Activated CD4-positive, alpha-beta T cell treated with anti-CD3 and anti-CD28 coated beads, Interleukin-2, amount 50 U/mL, for 24 hours (primary cell): ENCODE measurements around the gene TIMP2.
"Not testable (repeated sequence)": the region's sequence is repeated elsewhere in the genome, so short reads cannot be mapped to it uniquely, and the experiment has no call there.

Source experiments
- DNase-seq, 2 donors: peaks; one replicate each; pipeline ENCODE4 v3.0.0-alpha.2; 2020; ENCODE audit warnings: low read depth in 1 of 2, low spot score in 1 of 2

TIMP2 gene

DNA sequence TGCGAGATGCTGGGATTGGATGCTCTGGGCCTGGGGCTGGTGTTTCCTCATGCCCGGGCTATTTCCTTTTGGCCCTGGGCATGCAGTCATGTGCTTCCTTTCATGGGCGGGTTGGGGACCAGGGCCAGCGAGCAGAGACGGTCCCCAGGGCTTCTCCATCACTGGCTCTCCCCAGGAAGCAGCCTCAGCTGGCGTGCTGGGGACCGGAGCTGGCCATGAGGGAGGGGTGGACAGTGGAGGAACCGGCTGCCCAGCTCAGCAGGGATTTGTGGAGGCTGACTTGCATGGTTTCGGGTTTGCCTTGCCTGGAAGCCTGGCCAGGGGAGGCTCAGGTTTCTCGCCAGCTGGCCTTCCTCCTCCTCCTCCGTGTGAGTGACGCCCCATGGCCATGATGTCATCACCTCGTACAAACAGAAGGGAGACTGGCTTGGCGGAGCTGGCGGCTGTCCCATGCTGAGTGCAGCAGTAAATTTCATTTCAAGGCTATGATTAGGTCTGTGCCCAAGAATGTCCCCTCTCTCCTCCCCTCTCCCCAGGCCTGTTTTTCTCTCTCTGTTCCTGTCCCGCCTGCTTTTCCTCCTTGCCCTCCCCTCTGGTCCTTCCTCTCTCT is 8.9 kb upstream of the TIMP2 start:
- no peak for DNase-seq

DNA sequence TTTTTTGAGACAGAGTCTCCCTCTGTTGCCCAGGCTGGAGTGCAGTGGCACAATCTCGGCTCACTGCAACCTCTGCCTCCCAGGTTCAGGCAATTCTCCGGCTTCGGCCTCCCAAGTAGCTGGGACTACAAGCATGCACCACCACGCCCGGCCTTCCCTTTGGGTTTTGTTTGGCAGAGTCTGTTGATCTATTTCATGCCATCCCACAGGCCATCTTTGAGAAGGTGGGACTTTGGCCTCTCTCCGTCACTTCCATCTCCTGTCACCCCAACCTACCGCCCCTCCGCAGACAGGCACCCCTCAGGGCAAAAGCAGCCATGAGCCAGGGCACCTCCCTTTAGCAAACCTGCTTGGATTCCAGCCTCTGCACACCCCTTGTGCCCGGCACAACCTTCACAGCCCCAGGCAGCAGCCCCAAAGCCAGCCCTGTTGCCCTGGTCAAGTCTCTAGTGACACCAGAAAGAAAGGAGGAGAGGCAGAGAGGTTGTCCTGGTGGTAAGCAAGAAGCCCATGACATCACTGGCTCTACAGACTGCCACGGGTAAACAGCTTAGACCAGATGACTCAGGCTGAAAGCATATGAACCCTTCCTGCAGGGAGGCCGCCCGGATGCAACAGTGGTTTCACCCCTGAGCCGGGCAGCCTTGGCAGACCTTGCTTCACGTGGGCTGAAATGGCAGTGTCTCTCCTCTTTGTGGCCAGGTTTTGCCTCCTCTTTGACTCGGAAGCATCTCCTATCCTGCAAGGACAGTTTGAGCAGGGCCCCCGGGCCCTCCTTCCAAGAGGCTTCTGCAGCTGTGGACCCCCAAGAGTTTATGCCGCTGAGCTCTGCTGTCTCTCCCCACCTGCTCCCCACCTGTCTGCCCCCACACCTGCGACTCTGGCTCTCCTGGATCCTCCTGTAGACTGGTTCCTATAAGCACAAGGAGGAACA is 8.1 kb upstream of the TIMP2 start:
- DNase-seq: no peak

DNA sequence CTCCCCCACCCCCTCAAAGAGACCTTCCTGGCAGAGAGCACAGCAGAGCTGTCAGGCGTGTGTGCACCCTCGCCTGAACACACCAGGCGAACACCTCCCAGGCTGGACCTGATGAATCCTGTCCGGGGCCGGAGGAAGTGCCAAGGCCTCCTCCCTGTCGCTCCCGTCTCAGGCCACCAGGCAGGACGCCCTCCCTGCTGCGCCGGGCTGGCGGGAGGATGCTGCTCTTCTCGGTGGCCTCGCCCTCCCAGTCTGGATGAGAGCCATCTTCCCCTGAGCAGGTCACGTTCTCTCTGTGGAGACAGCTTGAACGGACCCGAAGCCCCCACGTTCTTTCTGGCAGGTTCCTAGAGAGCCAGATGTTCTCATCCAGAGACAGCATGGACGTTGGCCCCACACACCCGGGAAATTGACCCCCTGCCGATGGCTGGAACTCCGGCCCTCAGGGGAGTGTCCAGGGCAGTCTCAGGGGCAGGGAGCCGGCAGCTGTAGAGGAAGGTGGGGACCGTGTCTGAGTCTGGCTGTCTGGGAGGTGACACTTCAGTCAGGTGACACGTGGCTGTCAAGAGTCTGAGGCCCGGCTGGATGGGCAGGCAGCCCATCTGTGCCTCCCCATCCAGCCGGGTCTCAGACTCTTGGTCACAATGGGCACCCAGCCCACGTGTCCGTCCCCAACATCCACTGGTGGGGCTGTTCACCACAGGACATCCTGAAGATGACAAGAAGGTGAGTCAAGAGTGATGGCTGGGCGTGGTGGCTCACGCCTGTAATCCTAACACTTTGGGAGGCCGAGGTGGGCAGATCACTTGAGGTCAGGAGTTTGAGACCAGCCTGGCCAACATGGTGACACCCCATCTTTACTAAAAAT is 5.0 kb upstream of the TIMP2 start:
- no peak for DNase-seq

DNA sequence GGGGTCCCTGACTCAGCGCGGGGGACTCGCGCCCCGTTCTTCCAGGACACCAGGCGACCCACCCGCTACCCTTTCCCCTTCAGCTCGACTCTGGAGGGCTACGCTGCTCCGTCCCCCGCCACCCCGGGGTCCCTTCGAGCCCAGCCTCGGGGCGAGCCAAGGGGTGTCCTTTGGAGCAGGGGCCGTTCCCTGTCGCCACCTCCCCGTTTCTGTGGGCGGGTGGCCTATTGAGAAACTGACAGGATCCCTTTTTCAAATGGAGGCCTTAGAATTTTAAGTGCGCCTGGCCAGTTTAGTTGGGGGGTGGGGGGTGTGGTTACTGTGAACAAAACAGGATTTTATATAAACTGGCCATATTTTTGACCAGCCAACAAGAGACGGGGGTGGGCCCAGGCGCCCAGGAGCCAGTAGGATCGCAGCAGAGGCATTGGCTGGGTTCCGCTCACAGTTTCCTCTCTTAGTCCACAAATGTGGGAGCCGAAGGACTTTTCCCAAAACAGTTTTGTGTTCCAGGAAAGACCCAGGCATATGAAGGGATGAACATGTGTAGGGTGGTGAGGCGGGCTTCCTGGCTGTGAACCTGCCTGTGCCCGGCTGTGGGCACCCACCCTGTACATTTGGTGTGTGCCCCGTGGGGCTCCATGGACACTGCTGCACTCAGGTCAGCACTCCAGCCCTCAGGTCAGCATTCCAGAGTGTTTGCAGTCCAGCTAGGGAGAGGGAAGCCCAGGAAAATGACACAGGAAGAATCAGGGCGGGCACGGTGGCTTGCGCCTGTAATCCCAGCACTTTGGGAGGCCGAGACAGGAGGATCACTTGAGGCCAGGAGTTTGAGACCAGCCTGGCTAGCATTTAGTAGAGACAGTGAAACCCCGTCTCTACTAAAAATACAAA is 722 bp upstream of the TIMP2 start:
- no peak for DNase-seq

- no peak for DNase-seq
Observed at GRCh38 chr17:78924481-78925151, 571 bp downstream of the TIMP2 start.

DNA sequence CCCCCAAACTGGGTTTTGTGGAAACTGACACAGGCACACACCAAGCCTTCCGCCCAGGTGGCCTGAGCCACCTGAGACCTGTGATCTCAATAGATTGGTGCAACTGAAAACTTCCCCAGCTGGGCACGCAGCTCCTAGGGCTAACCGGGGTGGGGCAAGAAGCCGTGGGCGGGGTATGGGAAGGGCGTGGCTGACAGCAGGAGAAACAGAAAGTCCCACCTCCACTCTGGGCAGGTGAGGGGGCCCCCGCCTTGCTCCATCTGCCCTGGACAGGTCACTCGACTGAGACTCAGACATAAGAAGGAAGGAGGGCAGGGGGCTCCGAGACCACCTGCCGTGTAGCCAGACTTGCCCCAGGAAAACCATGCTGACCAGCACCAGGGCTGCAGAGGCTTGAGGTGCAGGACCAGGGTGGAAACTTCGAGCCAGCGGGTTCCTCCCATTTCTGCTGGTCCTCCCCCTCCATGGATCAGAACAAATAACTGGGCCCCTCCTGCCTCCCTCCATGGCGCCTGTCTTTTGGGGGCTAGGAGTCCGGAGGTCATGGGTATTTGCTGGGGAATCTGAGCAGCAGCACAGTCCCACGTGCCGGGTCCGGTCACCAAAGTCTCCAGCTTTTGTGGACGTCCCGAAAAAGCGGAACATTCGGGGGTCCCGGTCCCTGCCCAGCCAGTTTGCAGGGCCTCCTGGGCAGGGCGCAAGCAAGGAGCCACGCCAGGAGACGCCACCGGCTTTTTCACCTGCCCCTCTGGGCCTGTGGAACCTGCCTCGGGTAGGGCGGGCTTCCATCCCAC is 1.3 kb downstream of the TIMP2 start:
- no peak for DNase-seq

GRCh38 chr17:78922816-78923498 is 2.2 kb downstream of the TIMP2 start:
- no peak for DNase-seq

GRCh38 chr17:78921437-78921971 is 3.7 kb downstream of the TIMP2 start:
- no peak for DNase-seq

- DNase-seq: no peak
Observed at GRCh38 chr17:78920528-78920927, 4.7 kb downstream of the TIMP2 start.

DNA sequence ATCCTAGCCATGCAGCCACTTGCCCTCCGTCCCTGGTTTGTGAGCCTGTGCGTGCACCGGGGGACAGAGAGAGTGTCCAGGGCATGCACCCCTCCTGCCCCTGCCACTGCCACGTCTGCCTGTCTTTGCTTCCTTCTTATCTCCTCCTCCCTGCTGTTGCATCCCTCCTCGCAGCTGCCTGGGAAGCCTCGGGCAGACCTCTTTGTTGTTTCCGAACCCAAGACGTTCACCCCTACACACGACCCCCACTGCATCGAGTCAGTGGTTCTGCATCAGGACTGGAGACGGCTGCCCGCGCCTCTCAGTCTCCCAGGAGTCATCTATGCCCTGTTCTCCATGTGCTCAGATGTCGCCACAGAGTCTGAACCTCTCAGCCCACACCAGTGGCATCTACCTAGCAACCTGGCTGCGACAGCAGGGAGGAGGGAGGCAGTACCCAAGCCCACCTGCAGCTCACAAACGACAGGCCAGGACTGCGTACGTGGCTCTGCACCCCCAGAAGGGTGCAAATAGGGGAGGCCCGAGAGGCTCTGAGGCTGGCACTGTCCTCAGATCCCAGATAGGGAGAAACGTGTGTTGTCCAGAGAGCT is 5.2 kb downstream of the TIMP2 start:
- no peak for DNase-seq

DNA sequence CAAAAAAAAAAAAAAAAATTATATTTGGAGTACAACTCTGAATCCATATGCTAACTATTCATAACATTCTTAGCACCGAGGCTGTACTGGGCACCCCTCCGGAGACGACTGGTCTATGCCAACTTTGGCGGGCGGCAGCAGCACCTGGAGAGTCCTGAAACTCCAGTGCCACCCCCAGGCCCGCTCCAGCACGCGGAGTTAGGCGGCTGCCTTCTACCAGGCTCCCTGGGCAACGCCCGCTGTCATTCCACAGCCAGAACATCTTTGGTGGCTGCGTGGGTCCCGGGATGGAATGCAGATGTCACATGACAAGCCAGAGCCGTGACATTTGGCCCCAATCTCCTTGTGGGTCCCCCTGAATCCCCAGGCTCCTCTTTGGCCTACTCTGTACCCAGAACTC is 6.2 kb downstream of the TIMP2 start:
- no peak for DNase-seq

- DNase-seq: no peak
Observed at GRCh38 chr17:78917451-78918275, 7.5 kb downstream of the TIMP2 start.

DNA sequence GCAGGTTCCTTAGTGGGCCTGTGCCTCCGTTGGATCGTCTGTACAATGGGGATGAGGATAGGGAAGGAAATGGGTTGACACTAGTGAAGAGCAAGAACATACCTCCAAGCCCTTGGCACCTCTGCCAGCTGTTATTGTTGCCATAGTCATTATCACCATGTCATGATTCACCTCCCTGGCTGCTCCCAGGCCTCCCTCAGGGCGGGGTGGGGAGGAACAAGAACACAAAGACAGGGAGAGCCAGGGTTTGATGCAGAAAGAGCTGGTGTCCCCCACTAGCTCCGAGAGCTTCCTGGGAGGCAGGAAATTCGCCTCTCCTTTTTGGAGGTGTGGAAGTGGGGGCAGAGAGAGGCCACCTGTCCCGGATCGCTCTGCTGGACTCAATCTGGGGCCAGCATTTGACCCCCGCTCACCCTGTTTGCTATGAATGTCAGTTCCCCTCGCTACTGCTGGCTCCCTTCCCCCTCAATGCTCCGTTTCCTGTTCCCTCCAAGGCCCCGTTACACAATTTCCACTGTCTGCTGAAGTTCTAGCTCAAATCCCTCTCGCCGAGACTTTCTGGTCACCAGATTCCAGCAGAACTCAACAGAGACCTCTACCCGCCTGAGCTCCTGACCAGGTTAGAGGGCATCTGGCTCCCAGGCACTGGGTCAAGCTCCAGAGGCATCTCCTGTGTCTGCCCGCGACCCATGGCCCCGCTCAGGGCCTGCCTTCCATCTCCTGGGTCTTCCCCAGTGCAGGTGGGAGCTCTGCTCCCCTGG is 9.1 kb downstream of the TIMP2 start:
- no peak for DNase-seq

DNA sequence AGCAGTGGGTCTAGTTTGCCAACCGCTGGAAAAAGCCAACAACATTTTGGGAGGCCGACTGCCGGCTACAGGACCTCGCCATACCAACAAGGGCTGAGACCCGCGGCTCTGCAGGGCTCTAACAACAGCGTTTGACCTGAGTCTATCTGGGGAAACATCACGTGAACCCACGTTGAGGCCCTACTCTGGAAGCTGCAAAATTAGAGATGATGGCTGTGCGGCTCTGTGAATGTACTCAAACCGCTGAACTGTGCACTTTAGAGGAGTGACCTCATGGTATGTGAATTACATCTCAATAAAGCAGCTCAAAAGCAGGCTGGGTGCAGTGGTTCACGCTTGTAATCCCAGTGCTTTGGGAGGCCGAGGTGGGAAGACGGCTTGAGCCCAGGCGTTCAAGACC is 12.1 kb downstream of the TIMP2 start:
- no peak for DNase-seq

DNA sequence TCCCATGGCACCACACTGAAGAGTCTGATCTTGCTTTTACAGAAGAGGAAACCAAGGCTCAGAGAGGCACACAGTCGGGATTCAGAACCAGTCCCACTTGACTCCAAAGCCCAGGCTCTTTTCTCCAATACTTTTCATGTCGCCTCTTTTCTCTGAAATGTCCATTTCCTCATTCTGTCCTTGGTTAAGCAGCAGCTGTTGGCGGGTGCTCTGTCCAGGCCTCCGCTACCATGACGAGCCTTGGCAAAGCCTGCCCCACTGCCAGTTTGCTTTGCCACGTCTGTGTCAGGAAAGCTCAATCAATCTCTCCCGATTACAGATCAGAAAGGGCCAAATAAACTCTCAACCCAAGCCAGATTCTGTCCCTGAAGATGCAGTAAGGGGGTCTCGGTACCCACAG is 13.1 kb downstream of the TIMP2 start:
- DNase-seq: no peak

GRCh38 chr17:78911543-78911942 is 13.6 kb downstream of the TIMP2 start:
- not testable (repeated sequence) for DNase-seq
